GM18517 (cell line): ENCODE measurements around the gene TCP11.

Experiments
- ATAC-seq: cut with Tn5 transposase; IDR thresholded peaks from one replicate; pipeline ENCODE4 v1.9.1; 2021; ENCODE audit warnings: mild to moderate bottlenecking, moderate library complexity; ENCODE audit not compliant: unreplicated experiment

The TCP11 gene

GRCh38 chr6:35141007-35141655 lies at the start of gene TCP11:
TSS of gene TCP11 (minus strand) at chr6:35141339. CDS start at chr6:35140870, 469 bp downstream.
- ATAC-seq = no peak

DNA sequence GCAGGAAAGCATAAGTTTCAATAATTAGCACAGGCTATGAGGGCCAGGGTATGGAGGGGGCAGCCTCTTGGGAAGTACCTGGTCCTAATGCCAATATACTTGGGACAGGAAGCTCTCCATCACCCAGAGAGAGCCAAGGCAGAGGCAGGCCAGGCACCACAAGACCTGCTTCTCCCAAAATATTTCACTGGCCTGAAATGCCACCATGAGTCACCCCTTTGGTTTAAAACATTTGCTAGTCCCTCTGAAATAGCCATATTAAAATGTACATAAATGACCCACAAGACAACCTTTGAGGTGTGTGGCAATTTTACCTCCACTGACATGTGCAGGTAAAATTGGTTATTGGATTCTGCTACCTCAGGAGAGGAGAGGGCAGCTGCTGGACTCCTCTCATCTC lies 49.2 kb upstream of the TCP11 start:
- no peak for ATAC-seq

DNA sequence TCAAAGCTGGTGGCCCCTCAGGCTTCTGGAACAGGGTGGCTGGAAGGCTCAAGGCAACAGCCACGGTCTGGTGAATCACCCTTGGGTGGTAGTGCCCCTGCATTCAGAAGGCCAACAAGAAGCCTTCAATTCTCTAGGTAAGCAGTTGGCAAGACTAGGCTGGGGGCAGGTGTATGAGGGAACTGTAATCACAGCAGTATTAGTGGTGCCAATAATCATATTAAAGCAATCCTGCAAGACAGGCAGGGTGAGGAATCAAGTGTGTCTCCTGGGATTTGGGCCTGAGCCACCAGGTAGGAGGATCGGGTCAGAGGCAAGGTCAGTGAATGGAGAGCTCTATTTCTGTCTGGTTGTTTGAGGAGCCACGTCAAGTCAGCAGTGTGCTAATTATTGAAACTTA lies 47.7 kb upstream of the TCP11 start:
- ATAC-seq = no peak

- no peak for ATAC-seq
These were observed 45.4 kb upstream of the TCP11 start for GRCh38 chr6:35186571-35186970.

GRCh38 chr6:35185971-35186370 lies 44.8 kb upstream of the TCP11 start:
- ATAC-seq = no peak

GRCh38 chr6:35185302-35185681 lies 44.2 kb upstream of the TCP11 start:
- no peak for ATAC-seq

DNA sequence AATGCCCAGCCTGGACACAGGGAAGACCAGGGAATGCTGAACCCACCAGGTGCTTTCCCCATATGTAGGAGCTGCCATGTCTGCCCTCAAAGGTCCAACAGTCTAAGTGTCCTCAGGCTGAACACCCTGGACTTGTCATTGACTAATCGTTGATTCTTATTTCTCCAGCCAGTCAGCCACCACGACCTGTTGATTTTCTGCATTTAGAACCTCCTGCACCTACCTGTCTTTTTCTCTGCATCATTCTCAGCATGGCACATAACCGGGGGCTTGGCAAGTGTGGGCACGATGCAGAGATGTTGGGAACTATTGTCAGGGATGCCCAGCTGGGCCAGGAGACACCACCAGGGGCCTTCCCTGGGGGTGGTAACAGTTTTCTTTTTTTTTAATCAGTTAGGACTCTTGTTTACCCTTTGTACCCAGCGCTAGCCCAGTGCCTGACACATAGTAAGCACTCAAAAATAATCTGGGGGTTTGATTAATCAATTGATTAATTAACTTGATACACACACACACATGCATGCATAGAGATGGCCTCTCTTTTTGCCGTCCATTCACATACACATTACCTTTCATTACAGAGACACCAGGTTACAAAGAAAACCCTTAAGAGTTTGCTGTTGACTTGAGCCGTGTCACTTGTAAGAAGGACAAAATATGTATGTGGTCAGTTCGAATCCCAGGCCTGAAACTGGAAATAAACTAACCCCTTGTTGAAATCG lies 43.6 kb upstream of the TCP11 start:
- no peak for ATAC-seq

- ATAC-seq = no peak
These were observed 42.8 kb upstream of the TCP11 start for GRCh38 chr6:35183935-35184334.

- no peak for ATAC-seq
These were observed 42.1 kb upstream of the TCP11 start for GRCh38 chr6:35183281-35183680.

DNA sequence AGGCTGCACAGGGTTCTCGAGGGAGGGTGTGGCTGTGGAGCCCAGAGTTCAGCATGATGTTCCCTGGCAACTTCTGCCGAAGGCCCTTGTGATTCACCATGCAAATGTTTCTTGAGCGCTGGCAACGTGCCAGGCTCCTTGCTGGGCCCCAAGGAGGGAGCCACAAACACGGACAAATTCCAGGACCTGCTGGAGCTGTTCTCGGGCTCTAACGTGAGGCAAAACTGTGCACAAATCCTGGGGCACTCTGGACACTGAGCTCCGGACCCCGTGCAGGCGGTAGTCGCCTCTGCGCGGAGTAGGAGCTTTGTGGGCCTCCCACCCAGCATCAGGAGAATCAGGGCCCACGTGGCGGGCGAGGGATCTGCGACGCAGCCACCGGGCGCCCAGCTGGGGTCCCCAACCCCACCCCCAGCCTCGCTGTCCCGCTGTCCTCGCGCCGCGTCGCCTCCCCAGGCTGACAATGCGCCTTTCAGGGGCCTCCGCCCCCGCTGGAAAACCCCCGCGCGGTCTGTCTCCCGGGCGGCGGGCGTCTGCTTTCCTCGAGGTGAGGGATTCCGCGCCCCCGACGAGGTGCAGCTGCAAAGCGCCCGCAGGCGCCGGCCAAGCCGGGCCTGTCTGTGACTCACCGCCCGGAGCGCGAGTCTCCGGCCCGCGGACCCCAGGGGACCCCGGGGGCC lies 40.9 kb upstream of the TCP11 start:
- ATAC-seq = no peak

DNA sequence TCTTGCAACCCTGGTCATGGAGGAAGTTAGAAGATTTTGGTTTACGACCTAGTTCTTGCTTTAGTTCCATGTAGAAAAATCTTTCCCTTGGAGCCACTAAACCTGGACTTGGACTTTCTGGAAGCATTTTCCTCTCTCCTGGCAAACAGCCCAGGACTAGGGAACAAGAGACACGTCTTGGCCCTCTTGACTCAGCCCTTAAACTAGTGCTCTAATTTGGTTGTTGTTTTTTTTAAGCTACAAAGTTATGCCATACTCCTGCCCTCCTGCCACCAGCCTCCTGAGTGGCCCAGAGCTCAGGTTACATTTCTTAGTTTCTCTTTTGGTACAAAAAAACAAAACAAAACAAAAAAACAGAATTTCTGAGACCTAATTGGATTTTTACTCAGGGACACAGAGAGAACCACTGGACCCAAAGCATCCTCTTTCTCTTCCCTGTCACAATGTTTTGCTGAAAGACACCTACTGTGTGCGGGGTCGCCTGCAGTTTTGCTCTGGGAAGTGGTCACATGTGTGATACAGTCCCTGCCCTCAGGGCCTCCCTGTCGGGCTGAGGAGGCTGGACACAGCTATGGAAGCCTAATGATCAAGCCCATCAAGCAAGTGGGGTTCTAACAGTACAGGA lies 40.3 kb upstream of the TCP11 start:
- ATAC-seq = no peak

GRCh38 chr6:35179901-35180535 lies 38.9 kb upstream of the TCP11 start:
- no peak for ATAC-seq

DNA sequence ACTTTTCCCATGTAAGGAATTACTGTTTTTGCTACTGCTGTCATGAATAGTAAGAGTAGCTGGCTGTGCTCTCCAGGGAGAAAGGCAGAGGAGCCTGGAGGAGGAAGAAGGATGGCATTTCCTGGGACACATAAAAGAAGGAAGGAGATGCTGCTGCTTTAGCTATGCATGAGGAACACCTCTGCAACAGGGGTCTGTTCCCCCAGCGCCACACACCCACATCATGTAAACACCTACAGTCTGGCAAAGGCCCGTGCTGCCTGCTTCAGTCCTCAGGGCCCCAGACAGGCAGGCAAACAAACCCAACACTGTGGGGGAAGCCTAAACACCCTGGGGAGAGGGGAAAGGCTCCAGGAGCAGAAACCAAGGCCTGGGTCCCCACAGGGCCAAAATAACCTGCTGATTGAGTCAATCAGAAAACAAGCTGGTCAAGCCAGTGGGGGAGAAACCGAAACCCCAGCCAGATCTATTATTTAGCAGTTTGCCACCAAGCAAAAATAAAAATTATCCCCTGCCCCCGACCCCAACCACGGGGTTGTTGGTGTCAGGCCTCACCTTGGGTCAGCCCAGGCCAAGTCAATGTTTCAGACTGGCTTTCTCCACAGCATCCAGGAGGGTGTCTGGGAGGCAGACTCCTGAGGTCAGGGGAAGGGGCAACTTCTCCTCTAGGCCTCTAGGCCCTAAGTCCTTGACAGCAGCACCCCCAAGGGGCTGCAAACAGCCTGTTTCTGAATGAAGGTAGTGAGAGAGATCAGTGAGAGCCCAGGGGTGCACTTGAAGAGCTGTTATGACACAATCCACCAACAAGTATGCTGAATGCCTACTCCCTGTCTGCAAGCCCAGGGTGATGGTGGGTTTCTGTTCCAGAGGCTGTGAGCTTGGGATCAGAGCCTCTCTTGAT lies 38.0 kb upstream of the TCP11 start:
- no peak for ATAC-seq

DNA sequence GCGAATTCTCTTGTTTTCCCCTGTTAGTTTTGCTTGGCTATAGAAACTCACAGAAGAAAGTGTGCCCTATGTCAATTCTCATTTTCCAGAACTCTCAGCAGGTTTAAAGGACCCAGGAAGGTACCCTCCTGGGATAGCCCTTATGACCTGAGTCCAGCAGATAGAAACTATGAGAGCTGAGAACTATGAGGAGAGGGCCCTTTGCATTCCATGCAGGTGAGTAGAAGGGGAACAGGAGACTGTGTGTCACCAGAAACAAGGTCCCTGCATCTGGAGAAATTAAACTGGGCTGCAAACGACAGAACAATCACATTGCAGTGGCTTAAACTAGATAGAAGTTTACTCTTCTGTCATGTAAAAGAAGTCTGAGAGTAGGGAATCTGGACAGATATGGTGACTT lies 36.9 kb upstream of the TCP11 start:
- no peak for ATAC-seq

DNA sequence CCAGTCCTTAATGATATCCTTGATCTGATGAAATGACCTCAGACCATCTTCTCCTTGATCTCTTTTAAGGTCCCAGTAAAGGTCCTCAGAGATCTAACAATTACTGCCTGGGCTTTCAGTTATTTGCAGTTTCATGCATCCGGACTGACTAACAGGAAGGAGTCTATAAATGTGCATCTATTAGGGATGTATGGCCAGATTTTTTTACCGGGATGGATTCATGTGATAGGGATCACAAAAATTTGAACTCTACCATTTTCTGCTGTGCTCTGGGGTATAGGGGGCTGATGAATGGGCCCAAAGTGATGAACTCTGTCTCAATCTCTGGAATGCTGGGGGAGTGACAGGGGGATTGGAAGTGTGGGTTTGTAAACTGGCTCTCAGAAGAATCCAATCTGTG lies 36.5 kb upstream of the TCP11 start:
- ATAC-seq = no peak

- ATAC-seq = no peak
These were observed 36.0 kb upstream of the TCP11 start for GRCh38 chr6:35177157-35177556.

DNA sequence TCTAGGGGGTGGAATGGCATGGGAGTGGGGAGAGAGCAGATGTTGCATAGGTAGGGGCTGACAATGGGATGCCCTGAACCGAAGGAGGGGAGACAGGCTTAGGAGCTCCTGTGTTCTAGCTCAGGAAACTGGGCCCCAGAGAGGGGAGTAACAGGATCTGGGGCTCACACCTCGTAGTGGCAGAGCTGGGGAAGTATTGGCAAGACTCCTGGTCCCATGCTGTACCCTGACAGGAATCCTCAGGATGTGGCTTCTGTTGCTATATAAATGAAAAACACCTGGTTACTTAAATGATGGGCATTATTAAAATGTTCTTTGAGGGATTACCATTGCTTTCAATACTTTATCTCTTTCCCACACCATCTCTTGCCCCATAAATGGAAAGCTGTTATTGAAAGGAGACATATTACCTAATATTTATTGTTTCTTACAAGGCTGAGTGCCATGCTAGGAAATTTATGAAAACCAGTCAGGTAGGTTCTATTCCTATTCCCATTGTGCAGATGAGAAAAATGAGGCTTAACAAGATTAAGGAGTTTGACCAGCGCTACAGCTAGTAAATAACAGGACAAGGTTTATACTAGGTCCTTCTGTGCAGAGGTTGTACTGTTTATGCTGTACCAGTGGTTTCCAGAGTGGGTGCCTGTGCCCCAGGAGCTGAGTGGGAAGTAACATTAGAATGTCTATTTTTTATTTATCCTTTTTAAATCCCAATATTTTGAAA lies 35.3 kb upstream of the TCP11 start:
- ATAC-seq = no peak

GRCh38 chr6:35174501-35174900 lies 33.4 kb upstream of the TCP11 start:
- ATAC-seq = no peak

- no peak for ATAC-seq
These were observed 32.9 kb upstream of the TCP11 start for GRCh38 chr6:35174088-35174434.
